HEK293T (cell line): ENCODE data around the gene SLC26A2.

Experiments used
- CTCF ChIA-PET: fragments of 350-600 bp; formaldehyde crosslinking; extraction: SDS; loops from one replicate; lab custom pipeline; 2021; ENCODE audit warnings: antibody characterized with exemption, inconsistent platforms; lab: Yijun Ruan, JAX
- POLR2A ChIA-PET: fragments of 350-600 bp; formaldehyde crosslinking; extraction: SDS; loops from one replicate; lab custom pipeline; 2020; ENCODE audit warnings: antibody characterized with exemption, inconsistent platforms; lab: Yijun Ruan, JAX
- DNase-seq: peaks from one replicate; pipeline ENCODE4 v3.0.0; 2012; ENCODE audit warnings: mixed read lengths; ENCODE audit errors: extremely low spot score
- ARNT ChIP-seq: fragments of 450-650 bp; IDR thresholded peaks from 2 replicates; pipeline ENCODE4 v1.6.1; 2017; ENCODE audit warnings: mild to moderate bottlenecking
- BHLHE40 ChIP-seq: fragments of 450-650 bp; IDR thresholded peaks from 2 replicates; pipeline ENCODE4 v1.6.1; 2016; ENCODE audit warnings: mild to moderate bottlenecking, moderate library complexity, borderline replicate concordance
- CTBP1 ChIP-seq: fragments of 450-650 bp; IDR thresholded peaks from 2 replicates; pipeline ENCODE4 v1.6.1; 2016; ENCODE audit warnings: borderline replicate concordance
- ELF4 ChIP-seq: fragments of 450-650 bp; IDR thresholded peaks from 2 replicates; pipeline ENCODE4 v1.6.1; 2017; ENCODE audit warnings: antibody characterized with exemption
- FOXA1 ChIP-seq: fragments of 450-650 bp; IDR thresholded peaks from 2 replicates; pipeline ENCODE4 v1.6.1; 2016; ENCODE audit warnings: mild to moderate bottlenecking
- FOXK2 ChIP-seq: fragments of 450-650 bp; IDR thresholded peaks from 2 replicates; pipeline ENCODE4 v1.6.1; 2016; ENCODE audit warnings: mild to moderate bottlenecking
- FOXM1 ChIP-seq: fragments of 450-650 bp; IDR thresholded peaks from 2 replicates; pipeline ENCODE4 v1.6.1; 2017; ENCODE audit warnings: mild to moderate bottlenecking, borderline replicate concordance
- HDGF ChIP-seq: fragments of 450-650 bp; IDR thresholded peaks from 2 replicates; pipeline ENCODE4 v1.6.1; 2017; ENCODE audit warnings: antibody characterized with exemption, borderline replicate concordance
- L3MBTL2 ChIP-seq: fragments of 450-650 bp; conservative IDR thresholded peaks from 2 replicates; pipeline ENCODE4 v1.6.1; 2016; ENCODE audit warnings: mild to moderate bottlenecking
- LEF1 ChIP-seq: fragments of 450-650 bp; IDR thresholded peaks from 2 replicates; pipeline ENCODE4 v1.6.1; 2017; ENCODE audit warnings: mild to moderate bottlenecking, borderline replicate concordance
- NFRKB ChIP-seq: fragments of 450-650 bp; IDR thresholded peaks from 2 replicates; pipeline ENCODE4 v1.6.1; 2016; ENCODE audit warnings: mild to moderate bottlenecking, moderate library complexity
- SP1 ChIP-seq: fragments of 450-650 bp; IDR thresholded peaks from 2 replicates; pipeline ENCODE4 v1.6.1; 2017
- SUZ12 ChIP-seq: fragments of 450-650 bp; IDR thresholded peaks from 2 replicates; pipeline ENCODE4 v1.6.1; 2016; ENCODE audit warnings: mild to moderate bottlenecking
- TARDBP ChIP-seq: fragments of 450-650 bp; IDR thresholded peaks from 2 replicates; pipeline ENCODE4 v1.6.1; 2016
- ZNF384 ChIP-seq: fragments of 450-650 bp; IDR thresholded peaks from 2 replicates; pipeline ENCODE4 v1.6.1; 2016
- TF ChIP-seq, protein P1 (sequence below): fragments of 450-650 bp; IDR thresholded peaks from 2 replicates; pipeline ENCODE4 v1.6.1; 2016

The SLC26A2 gene

DNA sequence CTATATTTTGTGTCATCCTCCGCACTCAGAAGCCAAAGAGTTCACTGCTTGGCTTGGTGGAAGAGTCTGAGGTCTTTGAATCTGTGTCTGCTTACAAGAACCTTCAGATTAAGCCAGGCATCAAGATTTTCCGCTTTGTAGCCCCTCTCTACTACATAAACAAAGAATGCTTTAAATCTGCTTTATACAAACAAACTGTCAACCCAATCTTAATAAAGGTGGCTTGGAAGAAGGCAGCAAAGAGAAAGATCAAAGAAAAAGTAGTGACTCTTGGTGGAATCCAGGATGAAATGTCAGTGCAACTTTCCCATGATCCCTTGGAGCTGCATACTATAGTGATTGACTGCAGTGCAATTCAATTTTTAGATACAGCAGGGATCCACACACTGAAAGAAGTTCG is 20.6 kb downstream of the SLC26A2 start:
- no peak for DNase-seq
- ChIA-PET POLR2A (no interaction called here), CTCF (interaction anchor here (0.6 to 2.4 kb wide), 4 partner anchors 9 to 128 kb away, joined by 3 to 8 read pairs (median 8); no protein-coding TSS in a partner anchor)
- TF ChIP-seq SUZ12 (no peak), LEF1 (no peak), SP1 (no peak), FOXA1 (no peak), ZNF384 (no peak), ELF4 (no peak), HDGF (no peak), L3MBTL2 (no peak)
- TF ChIP-seq, protein P1, sequence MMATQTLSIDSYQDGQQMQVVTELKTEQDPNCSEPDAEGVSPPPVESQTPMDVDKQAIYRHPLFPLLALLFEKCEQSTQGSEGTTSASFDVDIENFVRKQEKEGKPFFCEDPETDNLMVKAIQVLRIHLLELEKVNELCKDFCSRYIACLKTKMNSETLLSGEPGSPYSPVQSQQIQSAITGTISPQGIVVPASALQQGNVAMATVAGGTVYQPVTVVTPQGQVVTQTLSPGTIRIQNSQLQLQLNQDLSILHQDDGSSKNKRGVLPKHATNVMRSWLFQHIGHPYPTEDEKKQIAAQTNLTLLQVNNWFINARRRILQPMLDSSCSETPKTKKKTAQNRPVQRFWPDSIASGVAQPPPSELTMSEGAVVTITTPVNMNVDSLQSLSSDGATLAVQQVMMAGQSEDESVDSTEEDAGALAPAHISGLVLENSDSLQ, result no peak

DNA sequence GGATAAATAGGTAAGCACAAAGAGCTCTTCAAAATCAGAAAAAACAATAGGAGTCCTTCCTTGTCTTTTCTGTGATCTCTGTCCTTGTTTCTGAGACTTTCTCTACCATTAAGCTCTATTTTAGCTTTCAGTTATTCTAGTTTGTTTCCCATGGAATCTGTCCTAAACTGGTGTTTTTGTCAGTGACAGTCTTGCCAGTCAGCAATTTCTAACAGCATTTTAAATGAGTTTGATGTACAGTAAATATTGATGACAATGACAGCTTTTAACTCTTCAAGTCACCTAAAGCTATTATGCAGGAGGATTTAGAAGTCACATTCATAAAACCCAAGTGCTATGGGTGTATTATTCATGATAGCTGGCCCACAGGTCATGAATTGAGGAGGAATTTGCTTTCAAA is 21.9 kb downstream of the SLC26A2 start:
- no peak for DNase-seq
- no peak for TF ChIP-seq HDGF
- no peak for TF ChIP-seq SUZ12
- TF ChIP-seq BHLHE40, result no peak
- TF ChIP-seq LEF1, result no peak
- TF ChIP-seq NFRKB, result no peak
- TF ChIP-seq FOXA1, result no peak
- no peak for TF ChIP-seq TARDBP
- TF ChIP-seq SP1, result no peak
- TF ChIP-seq CTBP1, result no peak
- no peak for TF ChIP-seq ELF4
- TF ChIP-seq ZNF384, result no peak
- POLR2A ChIA-PET, result no interaction called here
- CTCF ChIA-PET, result interaction anchor here (2.4 kb wide), 1 partner anchor 8 kb away, joined by 8 read pairs; no protein-coding TSS in a partner anchor

GRCh38 chr5:149988126-149988525 is 27.6 kb downstream of the SLC26A2 start:
- POLR2A ChIA-PET, result no interaction called here
- DNase-seq, result no peak
- no peak for TF ChIP-seq FOXK2
- TF ChIP-seq LEF1, result no peak
- no peak for TF ChIP-seq FOXA1
- no peak for TF ChIP-seq FOXM1
- TF ChIP-seq ZNF384, result no peak
- TF ChIP-seq HDGF, result no peak
- TF ChIP-seq L3MBTL2, result no peak
- TF ChIP-seq NFRKB, result no peak
- TF ChIP-seq SUZ12, result no peak
- CTCF ChIA-PET, result no interaction called here

DNA sequence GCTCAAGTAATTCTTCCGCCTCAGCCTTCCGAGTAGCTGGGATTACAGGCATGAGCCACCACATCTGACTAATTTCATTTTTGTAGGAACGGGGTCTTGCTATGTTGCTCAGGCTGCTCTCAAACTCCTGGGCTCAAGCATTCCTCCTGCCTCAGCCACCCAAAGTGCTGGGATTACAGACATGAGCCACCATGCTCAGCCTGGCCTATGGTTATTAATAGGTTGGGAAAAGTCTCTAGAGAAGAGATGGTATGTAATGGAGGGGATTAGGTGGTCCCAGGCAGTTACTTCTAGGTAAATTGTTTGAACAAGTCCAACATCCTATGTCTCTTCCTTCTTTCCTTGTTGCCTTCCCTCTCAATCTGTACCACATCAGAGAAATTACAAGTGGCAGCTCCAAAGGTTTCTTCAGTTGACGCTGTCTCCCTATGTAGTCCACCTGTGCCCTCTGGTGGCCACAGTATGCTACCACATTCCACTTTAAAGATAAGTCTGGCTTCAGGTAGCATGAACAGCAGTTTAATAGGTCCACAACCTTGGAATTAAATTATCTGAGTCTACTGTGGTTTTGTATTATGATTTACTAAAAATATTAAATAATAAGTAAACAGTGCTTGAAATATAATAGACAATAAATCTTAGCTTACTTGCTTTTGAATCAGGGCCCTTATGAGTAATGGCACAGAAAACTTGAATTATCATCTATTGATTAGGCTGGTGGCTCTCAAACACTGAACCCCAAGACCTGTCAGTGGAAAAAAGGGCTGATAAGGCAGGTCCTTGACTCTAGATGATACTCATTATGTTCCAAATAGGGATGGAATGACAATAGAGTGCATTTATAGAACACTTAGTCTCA is 30.2 kb downstream of the SLC26A2 start:
- no peak for TF ChIP-seq L3MBTL2
- no peak for TF ChIP-seq SUZ12
- TF ChIP-seq FOXM1, result no peak
- no peak for TF ChIP-seq LEF1
- no peak for TF ChIP-seq NFRKB
- TF ChIP-seq, protein P1, result no peak
- TF ChIP-seq TARDBP, result no peak
- TF ChIP-seq FOXK2, result no peak
- no peak for TF ChIP-seq ELF4
- TF ChIP-seq HDGF, result no peak
- no peak for TF ChIP-seq FOXA1
- no peak for TF ChIP-seq ARNT
- no peak for TF ChIP-seq ZNF384
- TF ChIP-seq CTBP1, result no peak
- no peak for TF ChIP-seq SP1
- ChIA-PET POLR2A (interaction anchor here (0.5 to 1.2 kb wide), 3 partner anchors 10 to 157 kb away, joined by 3 to 6 read pairs (median 5); partner anchors contain the start of genes HMGXB3, SLC26A2 and TIGD6), CTCF (interaction anchor here (0.6 to 4.0 kb wide), 21 partner anchors 9 to 354 kb away, joined by 3 to 39 read pairs (median 6); partner anchors contain the start of gene SLC26A2)
- peak; percentile 69 for DNase-seq

- CTCF ChIA-PET, result interaction anchor here (0.9 to 4.0 kb wide), 2 partner anchors 31 to 160 kb away, joined by 3 to 39 read pairs; no protein-coding TSS in a partner anchor
- POLR2A ChIA-PET, result no interaction called here
Observed at GRCh38 chr5:149993471-149993870, 32.9 kb downstream of the SLC26A2 start.

GRCh38 chr5:149995385-149996204 is 35.0 kb downstream of the SLC26A2 start:
- ChIA-PET POLR2A (no interaction called here), CTCF (interaction anchor here (1.0 kb wide), 1 partner anchor 161 kb away, joined by 3 read pairs; no protein-coding TSS in a partner anchor)
- DNase-seq, result no peak
- TF ChIP-seq SP1, result no peak
- TF ChIP-seq SUZ12, result no peak
- TF ChIP-seq ARNT, result no peak
- TF ChIP-seq, protein P1, result no peak
- no peak for TF ChIP-seq ELF4
- TF ChIP-seq HDGF, result no peak
- no peak for TF ChIP-seq BHLHE40
- TF ChIP-seq L3MBTL2, result no peak
- no peak for TF ChIP-seq CTBP1
- TF ChIP-seq NFRKB, result no peak
- TF ChIP-seq FOXK2, result no peak
- no peak for TF ChIP-seq ZNF384

More at GRCh38 chr5:149993471-149993870, 32.9 kb downstream of the SLC26A2 start:
- no peak for TF ChIP-seq LEF1
- TF ChIP-seq SP1, result no peak
- no peak for TF ChIP-seq L3MBTL2
- no peak for TF ChIP-seq SUZ12
- no peak for TF ChIP-seq FOXK2
- no peak for DNase-seq
